ENCODE data around the gene CDC26. TPM values are rescaled to one million over a fixed set of nuclear protein-coding genes. Genes with fewer than 3 reads are reported as not detected.

The CDC26 gene
- total and polyA plus RNA-seq, 10 donors, result 20.6 to 42.9 (median 29.5) TPM

DNA sequence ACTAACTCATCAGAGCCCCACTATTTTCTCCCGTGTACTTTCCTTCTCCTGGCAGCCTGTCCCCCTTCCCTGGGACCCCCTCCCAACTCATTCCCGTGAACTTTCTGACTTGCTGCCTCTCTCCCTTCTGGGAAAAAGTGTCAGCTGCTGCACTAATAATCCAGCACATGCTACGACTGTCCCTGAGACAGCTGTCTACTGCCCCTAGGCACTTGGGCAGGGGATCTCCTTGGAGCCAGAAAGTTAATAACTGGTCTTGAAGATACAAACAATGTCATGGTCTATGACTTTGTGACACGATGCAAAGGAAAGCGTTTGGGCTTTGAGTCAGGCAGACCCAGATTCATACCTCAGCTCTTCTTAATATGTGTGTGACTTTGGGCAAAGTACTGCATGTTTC, 37.9 kb upstream of the CDC26 start:
- Histone ChIP-seq H3K36me3 (no peaks in the 10 kb centered on the region), H3K27me3 (replicated peaks in 1 of 7) (no peaks in the 10 kb centered on the region), H3K4me3 (no peak overlapping the region), H3K4me1 (no peaks in the 10 kb centered on the region), H3K27ac (no peak overlapping the region), H3K9me3 (no peaks in the 10 kb centered on the region)
- DNase-seq, result no peak
- intact Hi-C loops (cut with DNase I; ENCODE audit: low total_unique reads), result no loop called here
- TF ChIP-seq POLR2AphosphoS5 (IDR thresholded peaks at IDR 0.05), result no peak
- no peak for TF ChIP-seq POLR2A (IDR thresholded peaks at IDR 0.05)
- TF ChIP-seq, protein P1, sequence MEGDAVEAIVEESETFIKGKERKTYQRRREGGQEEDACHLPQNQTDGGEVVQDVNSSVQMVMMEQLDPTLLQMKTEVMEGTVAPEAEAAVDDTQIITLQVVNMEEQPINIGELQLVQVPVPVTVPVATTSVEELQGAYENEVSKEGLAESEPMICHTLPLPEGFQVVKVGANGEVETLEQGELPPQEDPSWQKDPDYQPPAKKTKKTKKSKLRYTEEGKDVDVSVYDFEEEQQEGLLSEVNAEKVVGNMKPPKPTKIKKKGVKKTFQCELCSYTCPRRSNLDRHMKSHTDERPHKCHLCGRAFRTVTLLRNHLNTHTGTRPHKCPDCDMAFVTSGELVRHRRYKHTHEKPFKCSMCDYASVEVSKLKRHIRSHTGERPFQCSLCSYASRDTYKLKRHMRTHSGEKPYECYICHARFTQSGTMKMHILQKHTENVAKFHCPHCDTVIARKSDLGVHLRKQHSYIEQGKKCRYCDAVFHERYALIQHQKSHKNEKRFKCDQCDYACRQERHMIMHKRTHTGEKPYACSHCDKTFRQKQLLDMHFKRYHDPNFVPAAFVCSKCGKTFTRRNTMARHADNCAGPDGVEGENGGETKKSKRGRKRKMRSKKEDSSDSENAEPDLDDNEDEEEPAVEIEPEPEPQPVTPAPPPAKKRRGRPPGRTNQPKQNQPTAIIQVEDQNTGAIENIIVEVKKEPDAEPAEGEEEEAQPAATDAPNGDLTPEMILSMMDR (IDR thresholded peaks at IDR 0.05 in 8 of 11, conservative IDR thresholded peaks at IDR 0.05 in 3 of 11), result no peak
- 83 to 90% (median 87%) methylated on average over 5 of the region's 5 CpGs for WGBS, 5 donors

GRCh38 chr9:113311961-113312360, 36.6 kb upstream of the CDC26 start:
- no peaks in the 10 kb centered on the region for H3K9me3 ChIP-seq
- intact Hi-C loops (cut with DNase I; ENCODE audit: low total_unique reads), result no loop called here
- no peaks in the 10 kb centered on the region for H3K4me1 ChIP-seq
- H3K27me3 ChIP-seq (replicated peaks in 1 of 7), result no peaks in the 10 kb centered on the region
- no peak for TF ChIP-seq POLR2AphosphoS5 (IDR thresholded peaks at IDR 0.05)
- H3K4me3 ChIP-seq, result no peak overlapping the region
- H3K27ac ChIP-seq, result no peak overlapping the region
- WGBS, 5 donors, result 83 to 92% (median 86%) methylated on average over 3 of the region's 3 CpGs
- no peak for DNase-seq
- H3K36me3 ChIP-seq, result no peaks in the 10 kb centered on the region

DNA sequence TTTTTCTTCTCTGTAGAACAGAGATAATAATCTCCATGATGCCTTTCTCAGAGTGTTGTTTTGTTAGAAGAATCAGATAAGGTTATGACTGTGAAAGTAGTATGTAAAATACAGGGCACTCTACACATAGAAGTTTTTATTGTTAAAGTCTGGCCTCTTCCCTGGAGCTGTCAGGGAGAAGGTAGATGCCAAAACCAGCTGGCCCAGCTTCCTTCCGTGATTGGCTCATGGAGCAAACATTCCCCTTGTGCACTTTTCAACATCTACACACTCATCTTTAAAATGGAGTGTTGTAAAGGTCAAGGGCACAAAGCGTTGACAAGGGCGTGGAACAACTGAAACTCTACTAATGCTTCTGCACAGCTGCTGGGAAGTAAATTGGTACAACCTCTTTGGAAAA, 35.2 kb upstream of the CDC26 start:
- DNase-seq, result no peak
- intact Hi-C loops (cut with DNase I; ENCODE audit: low total_unique reads), result no loop called here
- H3K36me3 ChIP-seq, result no peaks in the 10 kb centered on the region
- H3K9me3 ChIP-seq, result no peaks in the 10 kb centered on the region
- TF ChIP-seq, protein P1 (IDR thresholded peaks at IDR 0.05 in 8 of 11, conservative IDR thresholded peaks at IDR 0.05 in 3 of 11), result no peak
- TF ChIP-seq POLR2AphosphoS5 (IDR thresholded peaks at IDR 0.05) (no peak), POLR2A (IDR thresholded peaks at IDR 0.05) (no peak)
- no peak overlapping the region for H3K4me3 ChIP-seq
- no peaks in the 10 kb centered on the region for H3K4me1 ChIP-seq
- no peaks in the 10 kb centered on the region for H3K27me3 ChIP-seq (replicated peaks in 1 of 7)
- H3K27ac ChIP-seq, result no peak overlapping the region
- WGBS, 5 donors, result 51 to 71% (median 67%) methylated on average over 3 of the region's 3 CpGs

DNA sequence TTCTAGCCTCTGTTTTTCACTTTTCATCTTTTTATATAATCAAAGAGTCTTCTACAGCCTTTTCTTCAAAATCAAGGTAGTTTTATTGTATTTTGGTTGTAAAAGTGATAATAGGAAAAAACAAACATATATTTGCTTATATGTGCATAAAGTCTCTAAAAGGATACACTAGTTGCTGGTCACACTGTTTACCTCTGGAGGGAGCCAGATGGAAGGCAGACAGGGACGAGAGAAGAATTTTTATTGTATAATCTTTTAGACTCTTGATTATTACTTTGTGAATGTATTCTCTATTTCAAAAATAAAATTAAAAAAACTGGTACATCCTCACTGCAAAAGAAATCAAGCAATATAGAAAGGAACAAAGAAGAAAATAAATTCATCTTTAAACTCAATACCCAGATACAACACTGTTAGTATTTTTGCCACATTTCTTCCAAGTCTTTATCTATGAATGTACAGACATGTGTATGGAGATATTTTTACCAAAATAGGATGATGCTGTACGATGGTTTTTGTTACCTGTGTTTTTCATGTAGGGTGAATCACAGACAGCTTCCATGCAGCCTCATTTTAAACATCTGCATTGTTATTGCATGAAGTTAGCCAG, 33.9 kb upstream of the CDC26 start:
- H3K4me3 ChIP-seq, result no peak overlapping the region
- DNase-seq, result no peak
- no peaks in the 10 kb centered on the region for H3K36me3 ChIP-seq
- H3K9me3 ChIP-seq, result no peaks in the 10 kb centered on the region
- 7 to 17% (median 16%) methylated on average over 2 of the region's 2 CpGs for WGBS, 5 donors
- no peaks in the 10 kb centered on the region for H3K4me1 ChIP-seq
- no peak overlapping the region for H3K27ac ChIP-seq
- peaks cover 0 to under 1% (median 0%) of the 10 kb centered on the region in 7 donors for H3K27me3 ChIP-seq (replicated peaks in 1 of 7)
- no peak for TF ChIP-seq POLR2AphosphoS5 (IDR thresholded peaks at IDR 0.05)
- TF ChIP-seq, protein P1 (IDR thresholded peaks at IDR 0.05 in 8 of 11, conservative IDR thresholded peaks at IDR 0.05 in 3 of 11), result peak in 8 of 11 experiments; percentile 18 to 59 (median 41)
- intact Hi-C loops (cut with DNase I; ENCODE audit: low total_unique reads), result no loop called here
